ENCODE data around the gene SUGT1. TPM values are rescaled to one million over a fixed set of nuclear protein-coding genes. Genes with fewer than 3 reads are reported as not detected.
"Not testable (repeated sequence)": the region's sequence is repeated elsewhere in the genome, so short reads cannot be mapped to it uniquely, and the experiment has no call there.

SUGT1 gene
- total and polyA plus RNA-seq, 7 donors: 21.9 to 49.0 (median 42.9) TPM

GRCh38 chr13:52615134-52615801 is 37.4 kb upstream of the SUGT1 start:
- WGBS, 2 donors: 95 to 97% methylated on average over 4 of the region's 4 CpGs
- no peak overlapping the region for H3K27ac ChIP-seq
- DNase-seq: no peak
- intact Hi-C loops (cut with DNase I): loop anchor here (5.0 kb wide), 2 partner anchors 37 to 163 kb away; partner anchors contain the start of genes SUGT1 and VPS36
- TF ChIP-seq POLR2A (IDR thresholded peaks at IDR 0.05) (no peak), POLR2AphosphoS5 (IDR thresholded peaks at IDR 0.05) (no peak), CTCF (IDR thresholded peaks at IDR 0.05) (no peak), EP300 (IDR thresholded peaks at IDR 0.05) (no peak)
- H3K4me1 ChIP-seq: peaks cover 0 to 14% (median 7%) of the 10 kb centered on the region in 4 donors
- H3K9me3 ChIP-seq: no peaks in the 10 kb centered on the region
- H3K36me3 ChIP-seq: peaks cover 0 to 5% (median 0%) of the 10 kb centered on the region in 4 donors
- no peaks in the 10 kb centered on the region for H3K27me3 ChIP-seq
- no peak overlapping the region for H3K4me3 ChIP-seq

- Histone ChIP-seq H3K9me3 (no peaks in the 10 kb centered on the region), H3K4me1 (peaks cover 0 to 14% (median 7%) of the 10 kb centered on the region in 4 donors), H3K27ac (no peak overlapping the region), H3K27me3 (no peaks in the 10 kb centered on the region), H3K4me3 (no peak overlapping the region), H3K36me3 (peaks cover 0 to 5% (median 0%) of the 10 kb centered on the region in 4 donors)
- DNase-seq: no peak
- TF ChIP-seq CTCF (IDR thresholded peaks at IDR 0.05): no peak
- no peak for TF ChIP-seq POLR2AphosphoS5 (IDR thresholded peaks at IDR 0.05)
- TF ChIP-seq EP300 (IDR thresholded peaks at IDR 0.05): no peak
- no peak for TF ChIP-seq POLR2A (IDR thresholded peaks at IDR 0.05)
- intact Hi-C loops (cut with DNase I): loop anchor here (5.0 kb wide), 2 partner anchors 36 to 164 kb away; partner anchors contain the start of genes SUGT1 and VPS36
- WGBS, 2 donors: 77 to 84% methylated on average over 5 of the region's 5 CpGs
Observed at GRCh38 chr13:52615812-52616211, 36.8 kb upstream of the SUGT1 start.

GRCh38 chr13:52617070-52618060 is 35.3 kb upstream of the SUGT1 start:
- no peak for TF ChIP-seq CTCF (IDR thresholded peaks at IDR 0.05)
- peak in 1 of 2 donors; percentile 8 for TF ChIP-seq POLR2A (IDR thresholded peaks at IDR 0.05)
- TF ChIP-seq EP300 (IDR thresholded peaks at IDR 0.05): no peak
- TF ChIP-seq POLR2AphosphoS5 (IDR thresholded peaks at IDR 0.05): peak in 3 of 4 donors; percentile 17 to 63 (median 54)
- peaks cover 0 to 14% (median 7%) of the 10 kb centered on the region in 4 donors for H3K4me1 ChIP-seq
- 0% methylated on average over 51 of the region's 51 CpGs for WGBS, 2 donors
- no peaks in the 10 kb centered on the region for H3K27me3 ChIP-seq
- peaks cover 0 to 6% (median 0%) of the 10 kb centered on the region in 4 donors for H3K36me3 ChIP-seq
- peak overlapping the region; percentile 53 to 72 (median 63) for H3K4me3 ChIP-seq
- no peaks in the 10 kb centered on the region for H3K9me3 ChIP-seq
- peak; percentile 89 for DNase-seq
- intact Hi-C loops (cut with DNase I): loop anchor here (5.0 kb wide), 2 partner anchors 35 to 165 kb away; partner anchors contain the start of genes SUGT1 and VPS36
- H3K27ac ChIP-seq: peak overlapping the region; percentile 79 to 86 (median 84)

DNA sequence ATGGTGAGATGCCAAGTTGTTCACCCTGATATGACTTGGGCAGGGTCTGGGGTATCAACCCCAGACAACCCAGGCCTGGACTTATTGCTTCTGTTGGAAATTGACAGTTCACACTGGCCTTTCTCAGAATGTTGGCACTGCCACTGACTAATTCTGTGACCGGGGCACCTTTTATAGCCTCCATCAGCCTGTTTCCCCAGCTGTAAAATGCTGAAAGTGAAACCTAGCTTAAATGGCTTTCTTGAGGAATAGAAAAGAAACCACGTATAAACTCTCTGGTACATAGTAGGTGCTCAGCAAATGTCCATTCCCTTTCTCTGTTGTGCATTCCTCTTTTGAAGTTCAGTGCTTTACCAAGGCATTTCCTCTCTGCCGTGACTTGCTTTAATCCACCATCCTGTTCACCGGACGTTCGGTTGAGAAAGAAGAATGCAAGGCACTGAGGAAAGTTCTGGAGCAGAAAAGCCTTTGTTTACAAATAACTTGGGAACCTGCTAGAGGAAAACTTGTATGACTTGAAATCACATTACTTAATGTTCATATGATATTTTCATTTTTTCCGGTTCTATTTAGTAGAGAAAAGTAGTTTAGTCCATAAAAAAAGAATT is 21.4 kb upstream of the SUGT1 start:
- H3K27ac ChIP-seq; DNase-seq; H3K27me3 ChIP-seq; H3K4me3 ChIP-seq; intact Hi-C loops (cut with DNase I); H3K9me3 ChIP-seq; H3K4me1 ChIP-seq: not testable (repeated sequence)
- peaks cover 11 to 52% (median 22%) of the 10 kb centered on the region in 4 donors for H3K36me3 ChIP-seq
- 15 to 48% methylated on average over 7 of the region's 7 CpGs for WGBS, 2 donors

Data from sigmoid colon (tissue), 7 donors.